Measurements from ENCODE around the gene VTN.

The VTN gene, protein sequence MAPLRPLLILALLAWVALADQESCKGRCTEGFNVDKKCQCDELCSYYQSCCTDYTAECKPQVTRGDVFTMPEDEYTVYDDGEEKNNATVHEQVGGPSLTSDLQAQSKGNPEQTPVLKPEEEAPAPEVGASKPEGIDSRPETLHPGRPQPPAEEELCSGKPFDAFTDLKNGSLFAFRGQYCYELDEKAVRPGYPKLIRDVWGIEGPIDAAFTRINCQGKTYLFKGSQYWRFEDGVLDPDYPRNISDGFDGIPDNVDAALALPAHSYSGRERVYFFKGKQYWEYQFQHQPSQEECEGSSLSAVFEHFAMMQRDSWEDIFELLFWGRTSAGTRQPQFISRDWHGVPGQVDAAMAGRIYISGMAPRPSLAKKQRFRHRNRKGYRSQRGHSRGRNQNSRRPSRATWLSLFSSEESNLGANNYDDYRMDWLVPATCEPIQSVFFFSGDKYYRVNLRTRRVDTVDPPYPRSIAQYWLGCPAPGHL
- 0.27 to 0.31 reads per million in 2 donors for total RNA-seq

GRCh38 chr17:28370035-28370743 is at the start of gene VTN:
TSS of gene VTN (minus strand) at chr17:28370307. CDS start at chr17:28370203, 104 bp downstream.
- no peak for DNase-seq

- DNase-seq, result peak in 4 of 5 experiments; percentile 8 to 67 (median 24)
Observed at GRCh38 chr17:28416703-28417311, 46.7 kb upstream of the VTN start.

GRCh38 chr17:28415886-28416285 is 45.8 kb upstream of the VTN start:
- no peak for DNase-seq

GRCh38 chr17:28413804-28414203 is 43.7 kb upstream of the VTN start:
- DNase-seq, result no peak

DNA sequence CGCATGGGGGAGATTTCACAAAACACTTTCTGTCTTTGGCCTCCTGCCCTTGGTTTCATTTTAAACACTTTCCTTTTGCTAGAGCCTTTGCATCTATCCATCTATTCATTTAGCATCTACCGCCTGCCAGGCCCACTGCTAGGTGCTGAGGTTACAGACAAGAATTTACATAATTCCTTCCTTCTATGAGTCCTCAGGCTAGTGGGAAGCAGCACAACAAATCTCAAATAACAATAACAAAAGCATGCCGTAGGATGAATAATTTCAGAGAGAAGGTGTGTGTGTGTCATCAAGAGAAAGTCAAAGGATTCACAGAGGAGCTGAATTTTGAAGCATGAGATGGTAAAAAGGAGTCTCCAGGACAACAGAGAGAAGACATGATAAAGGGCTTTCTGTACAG is 42.0 kb upstream of the VTN start:
- DNase-seq, result no peak

DNA sequence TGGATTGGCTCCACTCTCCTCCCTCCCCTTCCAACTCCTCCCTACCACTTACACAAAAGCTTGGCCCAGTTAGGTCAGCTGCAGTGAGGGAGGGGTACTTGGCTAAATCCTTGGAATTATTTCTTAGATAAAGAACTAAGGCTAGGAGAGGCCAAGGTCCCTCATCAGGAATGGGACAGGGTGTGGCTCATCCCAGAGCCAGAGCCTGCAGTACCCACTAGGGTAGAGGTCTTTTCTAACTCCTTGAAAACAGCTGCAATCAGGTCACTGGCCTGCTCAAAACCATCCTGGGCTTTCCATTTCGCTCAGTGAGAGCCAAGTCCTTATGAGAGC is 37.8 kb upstream of the VTN start:
- DNase-seq, result no peak

GRCh38 chr17:28407130-28407973 is 37.2 kb upstream of the VTN start:
- no peak for DNase-seq

DNA sequence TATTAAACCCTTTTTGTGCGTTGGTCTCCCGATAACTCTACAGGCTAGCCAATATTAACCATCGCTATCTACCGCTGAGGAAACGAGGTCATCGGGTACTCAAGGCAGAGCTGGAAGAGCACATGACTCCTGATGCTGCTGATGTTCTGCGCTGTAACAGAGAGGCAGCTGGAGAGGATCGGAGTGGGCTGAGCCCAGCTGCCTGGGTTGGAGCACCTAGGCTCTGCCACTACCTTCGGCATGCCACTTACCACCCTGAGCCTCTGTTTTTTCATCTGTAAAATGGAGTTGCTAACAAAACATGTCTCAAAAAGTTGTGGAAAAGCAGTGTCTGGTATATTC is 36.3 kb upstream of the VTN start:
- peak in 1 of 5 experiments; percentile 12 for DNase-seq

- peak in 3 of 5 experiments; percentile 16 to 49 (median 35) for DNase-seq
Observed at GRCh38 chr17:28405632-28406472, 35.7 kb upstream of the VTN start, which contains the start of gene SLC46A1. TSS of gene SLC46A1 (minus strand) at chr17:28406212. CDS start at chr17:28406114, 98 bp downstream.

DNA sequence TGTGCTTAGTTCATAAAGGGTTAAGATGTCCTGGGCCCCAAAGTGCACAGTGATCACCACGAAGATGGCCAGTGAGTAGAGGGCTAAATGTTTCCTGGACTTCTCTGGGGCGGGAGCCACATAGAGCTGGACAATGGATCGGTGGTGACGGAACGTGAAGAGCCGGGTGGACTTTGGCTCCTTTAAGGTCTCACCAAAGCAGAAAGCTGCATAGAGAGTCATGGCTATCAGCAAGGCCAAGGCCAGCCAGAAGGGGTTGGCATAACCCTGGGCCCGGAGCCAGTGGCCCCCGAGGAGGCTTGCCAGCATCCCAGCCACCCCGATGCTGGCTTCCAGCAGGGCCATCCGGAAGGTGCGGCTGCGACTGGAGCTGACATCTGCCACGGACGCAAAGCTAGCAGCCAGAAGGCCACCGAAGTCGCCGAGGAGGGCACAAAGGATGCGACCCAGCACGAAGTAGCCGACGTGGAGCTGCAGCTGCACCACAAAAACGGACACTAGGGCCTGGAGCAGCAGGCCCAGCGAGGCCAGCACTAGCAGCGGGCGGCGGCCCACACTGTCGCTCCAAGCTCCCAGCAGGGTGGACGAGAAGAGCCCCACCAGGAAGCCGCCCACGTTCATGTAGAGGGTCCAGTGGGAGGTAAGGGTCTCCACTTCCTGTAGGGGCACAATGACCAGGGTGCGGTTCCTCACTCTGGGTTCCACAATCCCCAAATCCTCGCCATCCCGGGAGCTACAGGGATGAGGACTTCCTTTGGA is 34.9 kb upstream of the VTN start:
- no peak for DNase-seq

- DNase-seq, result no peak
Observed at GRCh38 chr17:28404461-28404811, 34.3 kb upstream of the VTN start.

DNA sequence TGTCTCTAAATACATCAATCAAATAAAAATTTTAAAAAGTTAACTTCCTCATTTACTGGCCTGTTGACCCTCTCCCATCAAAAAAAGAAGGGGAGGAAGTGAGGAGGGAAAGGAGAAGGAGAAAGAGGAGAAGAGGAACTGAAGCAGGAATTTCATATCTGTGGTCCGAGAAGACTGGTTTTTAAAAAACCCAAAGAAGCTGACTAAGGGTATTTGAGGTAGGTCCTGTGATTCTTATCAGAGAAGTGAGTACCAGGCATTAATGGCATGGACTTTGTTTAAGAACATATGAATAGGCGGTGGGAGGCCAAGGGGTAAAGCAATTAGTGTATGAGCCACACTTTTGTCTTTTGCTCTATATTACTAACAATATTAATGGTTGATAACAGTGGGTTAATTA is 33.9 kb upstream of the VTN start:
- no peak for DNase-seq

GRCh38 chr17:28402844-28403243 is 32.7 kb upstream of the VTN start:
- no peak for DNase-seq

DNA sequence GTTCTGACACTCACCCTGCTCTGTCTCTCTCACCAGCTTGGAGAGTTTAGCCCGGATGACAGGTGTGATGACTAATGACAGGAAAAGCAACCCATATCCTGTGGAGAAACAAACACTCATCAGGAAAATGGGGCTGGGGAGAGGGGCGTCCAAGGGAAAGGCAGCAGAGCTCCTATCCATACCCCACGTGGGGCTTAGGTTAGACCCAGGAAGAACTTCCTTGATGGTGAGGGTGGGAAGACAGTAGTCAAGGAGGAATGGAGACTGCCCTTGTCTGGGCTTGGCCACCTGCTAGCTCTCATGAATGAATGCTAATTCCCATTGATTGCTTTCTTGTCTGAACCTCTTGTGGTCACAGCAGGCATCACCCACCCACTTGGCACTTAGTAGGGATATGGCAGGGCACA is 32.1 kb upstream of the VTN start:
- no peak for DNase-seq

DNA sequence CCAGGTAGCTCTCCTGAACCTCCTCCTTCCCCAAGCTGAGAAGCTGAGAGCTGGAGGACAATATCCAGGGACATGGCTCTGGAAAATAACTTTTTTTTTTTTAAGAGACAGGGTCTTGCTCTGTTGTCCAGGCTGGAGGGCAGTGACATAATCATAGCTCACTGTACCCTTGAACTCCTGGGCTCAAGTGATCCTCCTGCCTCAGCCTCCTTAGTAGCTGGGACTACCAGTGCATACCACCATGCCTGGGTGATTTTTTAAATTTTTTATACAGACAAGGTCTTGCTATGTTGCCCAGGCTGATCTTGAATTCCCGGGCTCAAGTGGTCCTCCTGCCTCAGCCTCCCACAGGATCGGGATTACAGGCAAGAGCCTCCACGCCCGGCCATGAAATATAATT is 29.7 kb upstream of the VTN start:
- no peak for DNase-seq

- no peak for DNase-seq
Observed at GRCh38 chr17:28398280-28398981, 28.3 kb upstream of the VTN start.

- DNase-seq, result no peak
Observed at GRCh38 chr17:28397687-28398279, 27.7 kb upstream of the VTN start.

DNA sequence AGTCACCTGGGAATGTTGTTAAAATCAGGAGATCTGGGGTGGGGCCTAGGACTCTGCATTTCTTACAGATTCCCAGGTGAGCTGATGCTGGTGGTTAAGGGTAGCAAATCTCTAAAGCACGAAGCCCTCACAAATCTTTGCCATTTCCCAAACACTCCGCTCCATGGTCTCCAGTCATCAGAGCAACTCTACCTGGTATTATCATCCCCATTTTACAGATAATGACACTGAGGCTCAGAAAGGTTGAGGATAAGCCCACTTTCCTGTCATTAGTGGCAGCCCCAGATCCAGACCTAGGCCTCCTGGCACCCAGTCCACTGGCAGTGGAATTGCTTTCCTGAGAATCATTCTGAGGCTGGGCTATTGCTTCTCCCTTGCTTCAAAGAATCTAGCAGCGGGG is 27.2 kb upstream of the VTN start:
- DNase-seq, result no peak

DNA sequence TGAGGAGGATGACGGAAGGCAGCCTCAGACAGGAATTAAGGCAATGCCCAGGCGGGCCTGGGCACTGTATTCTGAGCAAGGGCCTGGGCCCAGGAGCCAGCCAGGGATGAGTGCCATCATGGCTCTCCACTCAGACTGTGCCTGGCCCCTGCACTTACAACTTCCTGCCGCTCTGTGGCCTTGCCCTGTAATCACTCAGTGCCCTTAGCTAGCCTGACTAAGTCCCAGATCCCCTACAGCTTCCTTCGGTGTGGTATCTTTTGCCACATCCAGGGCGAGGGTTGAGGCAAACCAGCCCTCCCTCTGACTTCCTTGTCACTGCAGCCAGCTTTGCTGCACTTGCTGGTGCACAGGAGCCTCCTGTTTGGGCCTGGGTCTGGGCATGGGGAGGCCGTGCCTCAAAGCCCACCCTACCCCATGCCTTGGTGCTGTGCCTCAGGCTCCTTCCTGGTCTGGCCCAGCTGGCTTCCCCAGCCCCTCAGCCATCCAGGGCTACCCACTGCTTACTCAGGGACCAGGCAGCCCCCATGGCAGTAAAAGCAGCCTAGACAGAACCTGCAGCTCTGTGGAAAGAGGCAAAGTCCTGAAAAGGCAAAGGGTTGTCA is 26.6 kb upstream of the VTN start:
- no peak for DNase-seq

GRCh38 chr17:28395968-28396367 is 25.9 kb upstream of the VTN start:
- no peak for DNase-seq

Data from T-helper 2 cell (primary cell).